CD14-positive monocyte (primary cell): Measurements from ENCODE around the gene DACT2. TPM values are rescaled to one million over a fixed set of nuclear protein-coding genes. Genes with fewer than 3 reads are reported as not detected.

Experiments used
- DNase-seq, 3 donors: peaks; one replicate each; pipeline ENCODE4 v3.0.0-alpha.2; 2011 to 2022
- H2AFZ ChIP-seq: 2 replicates; pipeline ENCODE4 v1.6.0; 2012; ENCODE audit warnings: mild to moderate bottlenecking, low read depth, low read length, inconsistent platforms; ENCODE audit not compliant: insufficient read depth, poor library complexity, severe bottlenecking
- H3K27ac ChIP-seq, 2 donors: 1 replicate in 1 of 2; 2 replicates in 1 of 2; pipeline ENCODE4 v1.5.1; 2012 to 2013; ENCODE audit warnings: low read length in 2 of 2, control low read depth in 1 of 2, inconsistent platforms in 1 of 2, low read depth in 1 of 2, mild to moderate bottlenecking in 1 of 2
- H3K27me3 ChIP-seq, 2 donors: one replicate each; pipeline versions ENCODE4 v1.6.0 to v1.6.1; 2011 to 2013; ENCODE audit warnings: low read length in 2 of 2; ENCODE audit not compliant: control insufficient read depth in 2 of 2, insufficient read depth in 2 of 2
- H3K36me3 ChIP-seq, 2 donors: replicated peaks in 1 of 2; 1 replicate in 1 of 2; 2 replicates in 1 of 2; pipeline versions ENCODE4 v1.5.1 to v1.6.1; 2012 to 2013; ENCODE audit warnings: low read length in 2 of 2, control low read depth in 1 of 2, inconsistent platforms in 1 of 2, mild to moderate bottlenecking in 1 of 2; ENCODE audit not compliant: insufficient read depth in 2 of 2, control insufficient read depth in 1 of 2
- H3K4me1 ChIP-seq, 2 donors: 1 replicate in 1 of 2; 2 replicates in 1 of 2; pipeline versions ENCODE4 v1.5.1 to v1.6.1; 2012 to 2013; ENCODE audit warnings: low read length in 2 of 2, control low read depth in 1 of 2, inconsistent platforms in 1 of 2, mild to moderate bottlenecking in 1 of 2, moderate library complexity in 1 of 2; ENCODE audit not compliant: insufficient read depth in 2 of 2, control insufficient read depth in 1 of 2
- H3K4me2 ChIP-seq: replicated peaks from 2 replicates; pipeline ENCODE3; 2012; ENCODE audit warnings: low read length, moderate library complexity, mild to moderate bottlenecking; ENCODE audit not compliant: poor library complexity, severe bottlenecking; ENCODE audit errors: extremely low read depth
- H3K4me3 ChIP-seq, 3 experiments: fragments of 200-600 bp in 1 of 3; sonication (generic) in 1 of 3; replicated peaks in 1 of 3; 1 replicate in 2 of 3; 2 replicates in 1 of 3; pipeline ENCODE4 v1.5.1; 2011 to 2013; ENCODE audit warnings: low read length in 3 of 3, mild to moderate bottlenecking in 3 of 3, control low read depth in 2 of 3, low read depth in 2 of 3, inconsistent platforms in 1 of 3, moderate library complexity in 1 of 3
- H3K79me2 ChIP-seq: 2 replicates; pipeline ENCODE4 v1.6.0; 2012; ENCODE audit warnings: mild to moderate bottlenecking, control low read depth, inconsistent platforms, low read length, moderate library complexity; ENCODE audit not compliant: insufficient read depth
- H3K9ac ChIP-seq: 2 replicates; pipeline ENCODE4 v1.6.0; 2017; ENCODE audit warnings: low read length, mild to moderate bottlenecking; ENCODE audit not compliant: insufficient read depth, poor library complexity, severe bottlenecking
- H3K9me3 ChIP-seq, 2 donors: replicated peaks in 1 of 2; 1 replicate in 1 of 2; 2 replicates in 1 of 2; pipeline versions ENCODE4 v1.5.1 to v1.6.1; 2012 to 2013; ENCODE audit warnings: low read length in 2 of 2, control low read depth in 1 of 2; ENCODE audit not compliant: control insufficient read depth in 1 of 2, insufficient read depth in 1 of 2
- H4K20me1 ChIP-seq: 2 replicates; pipeline ENCODE4 v1.6.0; 2012; ENCODE audit warnings: mild to moderate bottlenecking, low read length, control low read depth, moderate library complexity; ENCODE audit not compliant: insufficient read depth
- H3K27ac Mint-ChIP-seq, 7 donors: one replicate each; pipeline ENCODE4 v1.8.0; 2020; ENCODE audit warnings: mild to moderate bottlenecking in 7 of 7, mixed read lengths in 7 of 7, moderate library complexity in 6 of 7, inconsistent platforms in 2 of 7
- H3K27me3 Mint-ChIP-seq, 3 donors: one replicate each; pipeline ENCODE4 v1.8.0; 2021 to 2022; ENCODE audit warnings: low read depth in 3 of 3, mild to moderate bottlenecking in 3 of 3, mixed read lengths in 3 of 3, moderate library complexity in 3 of 3, inconsistent platforms in 1 of 3
- H3K36me3 Mint-ChIP-seq, 2 donors: one replicate each; pipeline ENCODE4 v1.8.0; 2020; ENCODE audit warnings: mixed read lengths in 2 of 2, inconsistent platforms in 1 of 2, mild to moderate bottlenecking in 1 of 2
- H3K4me1 Mint-ChIP-seq: one replicate; pipeline ENCODE4 v1.8.0; 2020; ENCODE audit warnings: mild to moderate bottlenecking, mixed read lengths
- H3K4me3 Mint-ChIP-seq, 2 donors: one replicate each; pipeline ENCODE4 v1.8.0; 2020; ENCODE audit warnings: mild to moderate bottlenecking in 2 of 2, mixed read lengths in 2 of 2, moderate library complexity in 1 of 2
- H3K9me3 Mint-ChIP-seq, 7 donors: one replicate each; pipeline ENCODE4 v1.8.0; 2020 to 2022; ENCODE audit warnings: mixed read lengths in 7 of 7, mild to moderate bottlenecking in 6 of 7, moderate library complexity in 6 of 7, inconsistent platforms in 2 of 7
- CTCF ChIP-seq: fragments of 200-600 bp; IDR thresholded peaks from one replicate; pipeline ENCODE4 v1.8.0; 2022; ENCODE audit warnings: antibody characterized with exemption, mild to moderate bottlenecking
- WGBS: methylation state at CpG from one replicate; pipeline ENCODE4 v1.1.5; 2013; ENCODE audit warnings: missing lambda C conversion rate; ENCODE audit not compliant: insufficient coverage; 5-methylcytosine and 5-hydroxymethylcytosine counted together
- intact Hi-C, 2 donors: fragments of 100-400 bp; cut with micrococcal nuclease; formaldehyde crosslinking; loops; one replicate each; pipeline versions ENCODE4 v1.15.0 to v1.15.1; 2023
- polyA plus RNA-seq, 3 donors: library from polyadenylated mRNA; depleted of rRNA in 1 of 3; unstranded in 2 of 3; stranded (reverse) in 1 of 3; fragments of 300-500 nt in 2 of 3; fragments of >200 nt in 1 of 3; fragmentation: Illumina TruSeq in 2 of 3; gene quantifications; 1 replicate in 2 of 3; 2 replicates in 1 of 3; pipeline ENCODE4 v1.2.3, GENCODE V29; 2012 to 2021

Gene DACT2
- polyA plus RNA-seq, 3 donors: not detected

- WGBS: 95% methylated on average over 10 of the region's 14 CpGs
These were observed 35.9 kb downstream of the DACT2 start for GRCh38 chr6:168283686-168284025.

GRCh38 chr6:168282985-168283685 is 36.4 kb downstream of the DACT2 start:
- TF ChIP-seq CTCF: no peak
- no peaks in the 10 kb centered on the region for H3K79me2 ChIP-seq
- peaks cover 0 to 8% of the 10 kb centered on the region in 2 donors for H3K9me3 ChIP-seq
- no peaks in the 10 kb centered on the region for H4K20me1 ChIP-seq
- no peak overlapping the region for H3K9ac ChIP-seq
- H3K27ac ChIP-seq: no peak overlapping the region
- H3K27ac Mint-ChIP-seq: no peak overlapping the region
- no peak overlapping the region for H2AFZ ChIP-seq
- DNase-seq: no peak
- H3K9me3 Mint-ChIP-seq: peaks cover 0 to 11% (median 5%) of the 10 kb centered on the region in 7 donors
- no peaks in the 10 kb centered on the region for H3K36me3 Mint-ChIP-seq
- 92% methylated on average over 15 of the region's 20 CpGs for WGBS
- no peak overlapping the region for H3K4me2 ChIP-seq
- intact Hi-C loops: no loop called here
- H3K27me3 Mint-ChIP-seq: peaks cover 0 to 4% (median 0%) of the 10 kb centered on the region in 3 donors
- H3K4me1 Mint-ChIP-seq: no peaks in the 10 kb centered on the region
- H3K4me3 ChIP-seq: no peak overlapping the region
- no peaks in the 10 kb centered on the region for H3K4me1 ChIP-seq
- no peaks in the 10 kb centered on the region for H3K27me3 ChIP-seq
- H3K4me3 Mint-ChIP-seq: no peak overlapping the region
- H3K36me3 ChIP-seq: no peaks in the 10 kb centered on the region

More at GRCh38 chr6:168283686-168284025, 35.9 kb downstream of the DACT2 start:
- intact Hi-C loops: no loop called here
- no peaks in the 10 kb centered on the region for H3K79me2 ChIP-seq
- peaks cover 0 to 13% (median 5%) of the 10 kb centered on the region in 7 donors for H3K9me3 Mint-ChIP-seq
- no peak overlapping the region for H2AFZ ChIP-seq
- no peak overlapping the region for H3K27ac Mint-ChIP-seq
- no peak for TF ChIP-seq CTCF
- no peak overlapping the region for H3K4me3 ChIP-seq
- no peaks in the 10 kb centered on the region for H3K27me3 ChIP-seq
- no peak overlapping the region for H3K4me3 Mint-ChIP-seq
- H3K36me3 Mint-ChIP-seq: no peaks in the 10 kb centered on the region
- no peak for DNase-seq
- H3K27me3 Mint-ChIP-seq: peaks cover 0 to 4% (median 0%) of the 10 kb centered on the region in 3 donors
- peaks cover 0 to 8% of the 10 kb centered on the region in 2 donors for H3K9me3 ChIP-seq
- no peak overlapping the region for H3K4me2 ChIP-seq
- H3K9ac ChIP-seq: no peak overlapping the region
- H3K36me3 ChIP-seq: no peaks in the 10 kb centered on the region
- H4K20me1 ChIP-seq: no peaks in the 10 kb centered on the region
- no peak overlapping the region for H3K27ac ChIP-seq
- H3K4me1 ChIP-seq: no peaks in the 10 kb centered on the region
- H3K4me1 Mint-ChIP-seq: no peaks in the 10 kb centered on the region
